ENCODE measurements around the gene WDR1.
A peak's percentile ranks its signal among the peaks of the same experiment; 100 is the strongest.

The WDR1 gene

GRCh38 chr4:10083861-10084641 is 32.5 kb downstream of the WDR1 start:
- DNase-seq = no peak

- no peak for DNase-seq
Observed at GRCh38 chr4:10083331-10083771, 33.2 kb downstream of the WDR1 start.

- DNase-seq = no peak
Observed at GRCh38 chr4:10082459-10083272, 33.9 kb downstream of the WDR1 start.

- DNase-seq = no peak
Observed at GRCh38 chr4:10082047-10082446, 34.6 kb downstream of the WDR1 start.

- no peak for DNase-seq
Observed at GRCh38 chr4:10081218-10081606, 35.4 kb downstream of the WDR1 start.

GRCh38 chr4:10080589-10081217 is 35.9 kb downstream of the WDR1 start:
- no peak for DNase-seq

- no peak for DNase-seq
Observed at GRCh38 chr4:10079912-10080588, 36.5 kb downstream of the WDR1 start.

- DNase-seq = no peak
Observed at GRCh38 chr4:10079256-10079655, 37.3 kb downstream of the WDR1 start.

- DNase-seq = no peak
Observed at GRCh38 chr4:10078481-10079233, 37.9 kb downstream of the WDR1 start.

- no peak for DNase-seq
Observed at GRCh38 chr4:10077483-10078335, 38.9 kb downstream of the WDR1 start.

- no peak for DNase-seq
Observed at GRCh38 chr4:10077076-10077475, 39.5 kb downstream of the WDR1 start.

GRCh38 chr4:10075953-10076391 is 40.6 kb downstream of the WDR1 start:
- DNase-seq = no peak

- no peak for DNase-seq
Observed at GRCh38 chr4:10075158-10075863, 41.3 kb downstream of the WDR1 start.

GRCh38 chr4:10074767-10075105 is 41.9 kb downstream of the WDR1 start:
- DNase-seq = peak; percentile 54

- no peak for DNase-seq
Observed at GRCh38 chr4:10074076-10074766, 42.4 kb downstream of the WDR1 start.

GRCh38 chr4:10072420-10073017 is 44.1 kb downstream of the WDR1 start:
- DNase-seq = no peak

GRCh38 chr4:10069075-10069642 is 47.4 kb downstream of the WDR1 start:
- no peak for DNase-seq

- no peak for DNase-seq
Observed at GRCh38 chr4:10066670-10067651, 49.6 kb downstream of the WDR1 start.
